Measurements from ENCODE around the gene ZNF831. TPM values are rescaled to one million over a fixed set of nuclear protein-coding genes. Genes with fewer than 3 reads are reported as not detected.

Gene ZNF831
- total RNA-seq, 2 experiments from 2014 or later: 10.9 to 11.9 TPM

- DNase-seq: peak; percentile 70
- Mint-ChIP-seq H3K36me3 (ENCODE audit: low read depth) (peaks cover 77% of the 10 kb centered on the region), H3K4me3 (peak overlapping the region; percentile 61)
These were observed 13.9 kb downstream of the ZNF831 start for GRCh38 chr20:59177266-59178250.

GRCh38 chr20:59178983-59179595 lies 15.5 kb downstream of the ZNF831 start:
- ChIA-PET POLR2A (interaction anchor here (1.1 to 3.5 kb wide), 3 partner anchors 9 to 14 kb away, joined by 3 to 26 read pairs (median 3); partner anchors contain the start of gene ZNF831), CTCF (interaction anchor here (2.1 to 3.5 kb wide), 3 partner anchors 29 to 91 kb away, joined by 11 to 27 read pairs (median 11); no protein-coding TSS in a partner anchor)
- intact Hi-C loops (cut with micrococcal nuclease): no loop called here
- Mint-ChIP-seq H3K4me1 (ENCODE audit: low read depth) (peaks cover 84% of the 10 kb centered on the region), H3K27me3 (no peaks in the 10 kb centered on the region), H3K9me3 (peaks cover 12% of the 10 kb centered on the region), H3K4me3 (no peak overlapping the region), H3K27ac (peak overlapping the region; percentile 95), H3K36me3 (ENCODE audit: low read depth) (peaks cover 74% of the 10 kb centered on the region)
- no peak for TF ChIP-seq CTCF (IDR thresholded peaks at IDR 0.05)
- ATAC-seq (no peak), DNase-seq (no peak)

More at GRCh38 chr20:59177266-59178250, 13.9 kb downstream of the ZNF831 start:
- H3K27me3 Mint-ChIP-seq: no peaks in the 10 kb centered on the region
- POLR2A ChIA-PET: interaction anchor here (0.6 to 3.5 kb wide), 14 partner anchors 10 to 153 kb away, joined by 3 to 26 read pairs (median 3); partner anchors contain the start of genes ATP5F1E and ZNF831
- no peak for TF ChIP-seq CTCF (IDR thresholded peaks at IDR 0.05)
- intact Hi-C loops (cut with micrococcal nuclease): no loop called here
- peak overlapping the region; percentile 95 for H3K27ac Mint-ChIP-seq
- CTCF ChIA-PET: interaction anchor here (0.7 to 3.5 kb wide), 11 partner anchors 9 to 95 kb away, joined by 3 to 27 read pairs (median 4); partner anchors contain the start of gene ZNF831
- ATAC-seq: peak; percentile 90
- peaks cover 12% of the 10 kb centered on the region for H3K9me3 Mint-ChIP-seq
- peaks cover 85% of the 10 kb centered on the region for H3K4me1 Mint-ChIP-seq (ENCODE audit: low read depth)

- Mint-ChIP-seq H3K4me3 (no peak overlapping the region), H3K9me3 (peaks cover 12% of the 10 kb centered on the region), H3K36me3 (ENCODE audit: low read depth) (peaks cover 69% of the 10 kb centered on the region), H3K27me3 (no peaks in the 10 kb centered on the region), H3K4me1 (ENCODE audit: low read depth) (peaks cover 84% of the 10 kb centered on the region), H3K27ac (peak overlapping the region; percentile 36)
- ChIA-PET CTCF (interaction anchor here (2.7 kb wide), 1 partner anchor 92 kb away, joined by 11 read pairs; no protein-coding TSS in a partner anchor), POLR2A (interaction anchor here (0.6 to 1.3 kb wide), 3 partner anchors 8 to 42 kb away, joined by 3 read pairs; no protein-coding TSS in a partner anchor)
- intact Hi-C loops (cut with micrococcal nuclease): no loop called here
- DNase-seq (no peak), ATAC-seq (no peak)
- TF ChIP-seq CTCF (IDR thresholded peaks at IDR 0.05): no peak
These were observed 16.4 kb downstream of the ZNF831 start for GRCh38 chr20:59179988-59180387.

- POLR2A ChIA-PET: interaction anchor here (0.8 to 1.0 kb wide), 2 partner anchors 23 to 44 kb away, joined by 4 to 5 read pairs; no protein-coding TSS in a partner anchor
- no peaks in the 10 kb centered on the region for H3K27me3 Mint-ChIP-seq
These were observed 18.3 kb downstream of the ZNF831 start for GRCh38 chr20:59181936-59182335.

More at GRCh38 chr20:59181936-59182335, 18.3 kb downstream of the ZNF831 start:
- Mint-ChIP-seq H3K9me3 (peaks cover 12% of the 10 kb centered on the region), H3K27ac (peak overlapping the region; percentile 80), H3K4me3 (no peak overlapping the region), H3K36me3 (ENCODE audit: low read depth) (peaks cover 59% of the 10 kb centered on the region), H3K4me1 (ENCODE audit: low read depth) (peaks cover 76% of the 10 kb centered on the region)
- intact Hi-C loops (cut with micrococcal nuclease): no loop called here
- ATAC-seq: no peak
- DNase-seq: no peak
- CTCF ChIA-PET: interaction anchor here (1.3 to 2.0 kb wide), 3 partner anchors 23 to 94 kb away, joined by 4 to 15 read pairs (median 6); no protein-coding TSS in a partner anchor
- no peak for TF ChIP-seq CTCF (IDR thresholded peaks at IDR 0.05)
